SK-N-SH treated with all-trans-retinoic acid at 6 μM for 48 hours (cell line): ENCODE data around the gene CNTNAP2.

ENCODE experiments used
- CSDC2 ChIP-seq: fragments of 250-450 bp; sonication (Bioruptor Pico); IDR thresholded peaks from 2 replicates; pipeline ENCODE4 v1.5.0; 2020; ENCODE audit warnings: mild to moderate bottlenecking, moderate library complexity
- OSR1 ChIP-seq: fragments of 250-450 bp; sonication (Bioruptor Pico); IDR thresholded peaks from 2 replicates; pipeline ENCODE4 v1.8.0; 2022; ENCODE audit warnings: moderate library complexity, mild to moderate bottlenecking, inconsistent platforms
- PATZ1 ChIP-seq: fragments of 250-450 bp; sonication (Bioruptor Pico); IDR thresholded peaks from 2 replicates; pipeline ENCODE4 v1.8.0; 2020; ENCODE audit warnings: mild to moderate bottlenecking, moderate library complexity, borderline replicate concordance
- PPARA ChIP-seq: fragments of 250-450 bp; sonication (Bioruptor Pico); IDR thresholded peaks from 2 replicates; pipeline ENCODE4 v1.5.0; 2020; ENCODE audit warnings: mild to moderate bottlenecking, borderline replicate concordance
- RARB ChIP-seq: fragments of 250-450 bp; sonication (Bioruptor Pico); IDR thresholded peaks from 2 replicates; pipeline ENCODE4 v1.8.0; 2021; ENCODE audit warnings: mild to moderate bottlenecking, moderate library complexity
- SNAI2 ChIP-seq: fragments of 250-450 bp; sonication (Bioruptor Pico); IDR thresholded peaks from 2 replicates; pipeline ENCODE4 v1.5.0; 2020; ENCODE audit warnings: mild to moderate bottlenecking, moderate library complexity
- TCF4 ChIP-seq: fragments of 250-450 bp; sonication (Bioruptor Pico); IDR thresholded peaks from 2 replicates; pipeline ENCODE4 v1.8.0; 2021; ENCODE audit warnings: mild to moderate bottlenecking, moderate library complexity, borderline replicate concordance
- TOX ChIP-seq: fragments of 250-450 bp; sonication (Bioruptor Pico); IDR thresholded peaks from 2 replicates; pipeline ENCODE4 v1.8.0; 2021; ENCODE audit warnings: mild to moderate bottlenecking, moderate library complexity, borderline replicate concordance
- TSHZ2 ChIP-seq: fragments of 250-450 bp; sonication (Bioruptor Pico); IDR thresholded peaks from 2 replicates; pipeline ENCODE4 v1.5.0; 2020; ENCODE audit warnings: mild to moderate bottlenecking, moderate library complexity
- ZFP3 ChIP-seq: fragments of 250-450 bp; sonication (Bioruptor Pico); IDR thresholded peaks from 2 replicates; pipeline ENCODE4 v1.5.0; 2020; ENCODE audit warnings: mild to moderate bottlenecking, moderate library complexity
- ZNF70 ChIP-seq: fragments of 450-650 bp; formaldehyde crosslinking; IDR thresholded peaks from 2 replicates; pipeline ENCODE4 v1.5.0; 2020; ENCODE audit warnings: mild to moderate bottlenecking, moderate library complexity
- ZNF8 ChIP-seq: fragments of 450-650 bp; formaldehyde crosslinking; IDR thresholded peaks from 2 replicates; pipeline ENCODE4 v1.5.0; 2020; ENCODE audit warnings: mild to moderate bottlenecking, moderate library complexity

- TF ChIP-seq TSHZ2 (no peak), ZNF8 (CRISPR knock-in tag) (no peak), OSR1 (CRISPR knock-in tag) (no peak), ZNF70 (CRISPR knock-in tag) (no peak), RARB (CRISPR knock-in tag) (no peak), PPARA (CRISPR knock-in tag) (no peak), PATZ1 (CRISPR knock-in tag) (no peak), TCF4 (no peak), CSDC2 (CRISPR knock-in tag) (no peak), SNAI2 (CRISPR knock-in tag) (no peak), TOX (CRISPR knock-in tag) (no peak), ZFP3 (CRISPR knock-in tag) (no peak)
These were observed 2150.2 kb downstream of the CNTNAP2 start for GRCh38 chr7:148266795-148267194.
